NT2/D1 (cell line): ENCODE results near the gene TGFBRAP1.

Experiments used
- SUZ12 ChIP-seq: IDR thresholded peaks from 2 replicates; pipeline ENCODE4 v1.6.1; 2011; ENCODE audit not compliant: insufficient read length, insufficient read depth; ENCODE audit errors: extremely low read depth
- YY1 ChIP-seq: IDR thresholded peaks from 2 replicates; pipeline ENCODE4 v1.6.1; 2011; ENCODE audit not compliant: insufficient read length, insufficient read depth

DNA sequence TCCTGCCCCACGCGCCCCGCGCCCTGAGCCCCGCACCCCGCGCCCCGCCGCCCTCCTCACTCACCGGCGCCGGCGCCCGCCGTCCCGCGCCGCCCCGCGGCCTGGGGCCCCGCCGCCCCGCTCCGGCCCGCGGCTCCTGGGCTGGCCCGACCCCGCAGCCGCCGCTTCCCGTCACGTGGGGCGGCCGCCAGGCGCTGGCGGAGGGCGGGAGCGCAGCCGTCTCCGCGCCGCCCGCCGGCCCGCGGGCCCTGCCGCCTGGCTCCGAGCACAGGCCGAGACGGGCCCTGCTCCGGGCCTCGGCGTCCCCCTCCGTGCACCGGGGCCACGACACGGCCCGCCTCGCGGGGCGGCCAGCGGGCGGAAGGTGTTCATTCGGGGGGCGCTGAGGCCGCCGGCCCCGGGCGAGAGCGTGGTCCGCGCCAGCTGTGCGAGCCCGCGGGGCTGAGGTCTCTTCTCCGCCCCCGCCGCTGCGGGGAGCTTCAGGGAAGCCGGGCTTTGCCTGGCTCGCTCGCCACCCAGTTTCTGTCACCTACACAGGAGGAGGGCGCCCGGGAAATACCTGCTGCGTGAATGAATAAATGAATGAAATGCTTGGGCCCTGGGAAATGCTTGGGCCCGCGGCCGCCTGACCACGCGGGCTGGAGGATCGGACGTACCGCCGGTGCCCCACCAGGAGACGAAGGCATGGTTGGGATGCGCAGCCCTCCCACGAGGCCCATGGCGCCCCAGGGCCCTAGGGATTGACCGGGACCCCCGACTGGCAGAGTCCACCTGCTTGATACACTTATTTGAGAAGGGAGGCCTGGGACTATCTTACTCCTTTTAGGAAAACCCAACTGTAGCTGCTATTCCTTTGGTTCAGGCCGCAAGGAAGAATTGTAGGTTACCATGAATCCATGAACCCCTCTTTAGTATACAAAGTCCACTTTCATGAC lies at the start of gene TGFBRAP1:
- TF ChIP-seq YY1: no peak
- TF ChIP-seq SUZ12: no peak
